MM.1S (cell line): ENCODE data around the gene PNMA8C.

Experiments used
- CTCF ChIP-seq: fragments of 300-600 bp; sonication (generic); IDR thresholded peaks from 2 replicates; pipeline ENCODE4 v1.5.1; 2016; ENCODE audit warnings: antibody characterized with exemption, low read length, mixed read lengths
- EZH2phosphoT487 ChIP-seq: fragments of 300-600 bp; sonication (generic); IDR thresholded peaks from 2 replicates; pipeline ENCODE4 v1.6.1; 2018; ENCODE audit warnings: antibody characterized with exemption, low read length

- TF ChIP-seq CTCF (no peak), EZH2phosphoT487 (no peak)
These were observed 16.6 kb downstream of the PNMA8C start for GRCh38 chr19:46411925-46412649.
